ENCODE data around the gene ITGA7.
A peak's percentile ranks its signal among the peaks of the same experiment; 100 is the strongest.

The ITGA7 gene

GRCh38 chr12:55699471-55700055, 8.1 kb downstream of the ITGA7 start:
- DNase-seq: no peak

DNA sequence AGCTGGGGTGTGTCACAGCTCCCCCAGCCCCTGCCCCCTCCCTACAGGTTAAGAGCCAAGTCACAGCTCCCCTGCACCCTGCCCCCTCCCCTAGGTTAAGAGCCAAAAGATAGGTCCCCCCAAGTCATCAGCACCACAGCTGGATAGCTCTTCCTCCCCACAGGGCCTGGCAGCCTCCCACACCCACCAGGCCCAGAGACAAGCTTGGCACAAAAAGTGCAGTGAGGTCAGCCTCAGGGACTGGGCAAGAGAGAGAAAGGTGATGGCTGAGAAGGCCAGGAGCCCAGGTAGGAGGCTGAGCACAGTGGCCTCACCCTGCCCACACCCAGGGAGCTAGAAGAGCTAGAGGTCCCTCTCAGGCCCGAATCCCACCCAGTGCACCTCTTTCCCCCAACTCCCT, 8.7 kb downstream of the ITGA7 start:
- no peak for DNase-seq

DNA sequence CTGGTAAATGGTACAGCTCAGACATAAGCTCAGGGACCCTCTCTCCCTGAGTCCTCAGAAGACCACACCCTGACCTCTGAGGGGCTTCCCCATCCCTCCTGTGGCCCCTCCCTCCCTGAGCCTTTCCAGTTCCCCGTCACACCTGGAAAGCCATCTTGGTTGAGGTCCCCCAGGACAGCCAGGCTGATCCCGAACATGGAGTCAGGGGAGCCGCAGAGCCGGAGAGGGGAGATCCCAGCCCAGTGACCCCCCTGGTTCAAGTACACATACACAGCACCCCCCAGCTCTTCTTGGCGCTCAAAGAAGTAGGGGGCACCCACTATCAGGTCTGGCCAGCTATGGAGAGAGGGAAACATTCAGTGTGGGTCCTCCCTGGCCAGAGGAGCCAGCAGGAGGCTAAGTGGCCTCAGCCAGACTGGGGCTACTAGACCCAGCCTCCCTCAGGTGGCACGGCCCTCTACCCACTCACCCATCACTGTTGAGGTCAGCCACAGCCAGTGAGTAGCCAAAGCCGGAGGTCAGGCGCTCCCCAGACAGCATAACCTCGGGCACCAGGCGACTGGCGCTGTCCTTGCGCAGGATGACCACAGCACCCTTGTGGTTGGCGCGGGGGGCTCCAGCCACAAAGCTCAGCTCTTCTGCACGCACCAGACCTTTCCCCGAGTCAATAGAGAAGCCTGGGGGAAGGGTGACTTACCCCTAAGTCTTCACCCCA, 9.3 kb downstream of the ITGA7 start:
- no peak for DNase-seq

- DNase-seq: no peak
These were observed 10.0 kb downstream of the ITGA7 start for GRCh38 chr12:55697686-55698085.

GRCh38 chr12:55696796-55697462, 10.8 kb downstream of the ITGA7 start:
- no peak for DNase-seq

DNA sequence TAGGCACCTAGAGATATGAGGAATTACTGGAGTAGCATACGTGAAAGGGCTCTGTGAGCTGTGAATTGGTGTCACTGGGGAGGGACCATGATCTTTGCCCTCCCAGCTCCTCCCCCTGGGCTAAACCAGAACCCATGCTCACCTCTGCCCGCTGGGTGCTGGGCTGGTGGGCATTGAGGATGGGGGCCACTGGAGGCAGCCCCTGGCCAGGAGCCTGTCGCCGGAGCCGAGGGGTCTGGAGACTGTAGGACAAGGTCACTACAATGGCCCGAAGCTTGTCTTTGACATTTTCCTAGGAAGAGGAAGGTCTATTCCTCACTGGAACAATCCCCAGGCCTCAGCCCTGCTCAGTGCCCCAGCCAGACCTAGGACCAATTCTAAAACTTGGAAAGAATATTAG, 11.6 kb downstream of the ITGA7 start:
- DNase-seq: no peak

GRCh38 chr12:55695349-55695748, 12.4 kb downstream of the ITGA7 start:
- DNase-seq: no peak

- DNase-seq: no peak
These were observed 13.1 kb downstream of the ITGA7 start for GRCh38 chr12:55694651-55695050.

DNA sequence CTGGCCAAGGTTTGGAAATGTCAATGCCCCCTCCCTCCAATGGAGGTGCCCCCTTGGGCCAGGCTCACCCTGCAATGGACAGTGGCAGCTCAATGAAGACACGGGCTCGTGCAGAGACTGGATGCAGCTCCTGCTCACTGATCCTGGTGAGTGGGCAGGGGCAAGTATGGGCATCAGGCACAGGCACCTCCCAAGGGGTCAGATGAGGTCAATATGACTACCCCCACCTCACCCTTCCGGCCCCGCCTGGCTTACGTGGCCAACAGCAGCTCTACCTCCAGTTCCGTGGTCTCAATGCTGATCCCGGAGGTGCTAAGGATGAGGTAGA, 13.6 kb downstream of the ITGA7 start:
- DNase-seq: no peak

- DNase-seq: no peak
These were observed 14.1 kb downstream of the ITGA7 start for GRCh38 chr12:55693323-55694187.

DNA sequence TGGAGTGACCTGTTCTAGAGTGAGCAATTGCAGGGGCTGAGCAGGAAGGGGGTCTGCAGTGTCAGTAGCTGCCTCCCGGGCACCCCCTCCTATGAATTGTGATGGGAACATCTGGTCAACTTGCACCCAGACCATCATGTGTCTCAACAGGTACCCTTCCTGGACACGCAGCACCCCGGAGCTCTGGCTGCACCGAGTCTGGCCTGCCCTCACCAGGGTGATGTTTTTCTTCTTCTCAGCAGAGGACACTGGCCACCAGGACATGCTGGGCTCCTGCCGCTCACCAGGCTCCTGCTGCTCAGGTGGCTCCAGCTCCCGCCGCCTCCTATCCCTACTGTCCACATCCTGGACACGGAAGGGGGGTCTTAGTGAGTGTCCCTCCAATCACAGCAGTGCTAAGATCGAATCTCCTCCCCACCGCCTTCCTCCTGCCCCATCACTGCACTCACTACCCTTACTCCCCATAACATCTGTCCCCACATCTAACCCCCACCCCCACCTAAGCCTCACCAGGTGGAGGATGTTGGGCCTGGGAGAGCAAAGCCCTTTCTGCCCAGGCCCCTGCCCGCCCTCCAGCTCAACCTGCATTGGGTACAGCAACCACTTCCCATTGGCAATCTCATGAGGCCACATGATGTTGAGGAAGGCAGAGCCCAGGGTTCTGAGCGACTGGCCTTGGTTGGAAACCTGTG, 14.9 kb downstream of the ITGA7 start:
- no peak for DNase-seq

GRCh38 chr12:55688716-55689655, 18.7 kb downstream of the ITGA7 start:
- no peak for DNase-seq

DNA sequence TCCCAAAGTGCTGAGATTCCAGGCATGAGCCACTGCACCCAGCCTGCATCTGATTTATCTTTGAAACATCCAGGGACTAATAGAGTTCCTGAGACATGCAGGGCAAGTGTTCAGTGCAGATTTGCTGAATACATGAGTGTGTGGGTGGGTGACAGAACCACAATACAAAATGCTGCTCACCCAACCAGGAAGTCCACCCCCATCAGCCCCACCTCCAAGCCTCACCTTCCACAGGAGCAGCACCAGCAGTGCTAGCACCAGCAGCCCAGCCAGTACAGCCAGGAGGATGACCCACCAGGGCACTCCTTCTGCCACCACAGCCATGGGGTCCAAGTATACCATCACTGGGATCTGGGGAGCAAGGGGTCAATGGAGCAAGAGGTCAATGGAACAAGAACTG, 20.0 kb downstream of the ITGA7 start:
- no peak for DNase-seq

GRCh38 chr12:55686366-55687010, 21.2 kb downstream of the ITGA7 start:
- no peak for DNase-seq

- DNase-seq: no peak
These were observed 22.0 kb downstream of the ITGA7 start for GRCh38 chr12:55685671-55686070.

DNA sequence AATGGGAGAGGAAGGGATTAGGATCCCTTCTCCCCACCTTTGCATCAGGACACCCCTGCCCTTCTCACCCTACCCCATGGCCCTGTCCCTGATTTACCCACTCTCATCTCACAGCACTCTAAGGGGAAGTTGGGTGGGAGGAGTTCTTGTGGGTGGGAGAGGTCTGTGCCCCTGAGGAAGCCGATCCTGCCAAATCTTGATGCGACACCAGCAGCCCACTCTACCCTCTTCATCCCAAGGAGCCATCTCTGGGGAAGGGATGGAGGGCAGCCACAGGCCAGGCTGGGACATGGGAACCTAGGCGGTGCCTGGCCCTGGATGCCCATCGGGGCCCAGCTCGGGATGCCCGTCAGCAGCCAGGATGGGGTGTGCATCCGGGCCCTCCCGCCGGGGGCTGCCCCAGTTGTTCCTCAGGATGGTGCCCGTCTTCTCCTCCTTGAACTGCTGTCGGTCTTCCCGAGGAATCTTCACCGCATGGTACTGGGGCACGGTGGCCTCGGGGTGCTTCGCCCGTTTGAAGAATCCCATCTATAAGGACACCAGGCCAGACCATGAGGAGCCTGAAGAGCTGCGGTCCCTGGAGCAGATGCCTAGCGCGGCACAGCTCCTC, 22.8 kb downstream of the ITGA7 start:
- DNase-seq: no peak

DNA sequence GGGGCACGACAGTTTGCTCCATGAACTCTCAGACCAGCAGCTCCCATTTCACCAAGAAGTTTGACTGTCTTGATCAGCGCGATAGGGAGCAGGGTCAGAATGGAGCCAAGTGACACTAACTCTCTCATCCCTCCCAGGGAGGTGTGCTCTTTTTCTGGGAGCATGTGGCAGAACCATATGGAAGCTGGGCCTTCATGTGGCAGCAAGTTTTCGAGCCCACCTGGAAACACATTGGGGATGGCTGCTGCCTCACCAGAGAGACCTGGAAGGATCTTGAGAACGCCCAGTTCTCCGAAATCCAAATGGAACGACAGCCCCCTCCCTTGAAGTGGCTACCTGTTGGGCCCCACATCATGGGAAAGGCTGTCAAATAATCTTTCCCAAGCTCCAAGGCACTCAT, 24.0 kb downstream of the ITGA7 start:
- DNase-seq: no peak

- DNase-seq: no peak
These were observed 25.5 kb downstream of the ITGA7 start for GRCh38 chr12:55682087-55682796.

DNA sequence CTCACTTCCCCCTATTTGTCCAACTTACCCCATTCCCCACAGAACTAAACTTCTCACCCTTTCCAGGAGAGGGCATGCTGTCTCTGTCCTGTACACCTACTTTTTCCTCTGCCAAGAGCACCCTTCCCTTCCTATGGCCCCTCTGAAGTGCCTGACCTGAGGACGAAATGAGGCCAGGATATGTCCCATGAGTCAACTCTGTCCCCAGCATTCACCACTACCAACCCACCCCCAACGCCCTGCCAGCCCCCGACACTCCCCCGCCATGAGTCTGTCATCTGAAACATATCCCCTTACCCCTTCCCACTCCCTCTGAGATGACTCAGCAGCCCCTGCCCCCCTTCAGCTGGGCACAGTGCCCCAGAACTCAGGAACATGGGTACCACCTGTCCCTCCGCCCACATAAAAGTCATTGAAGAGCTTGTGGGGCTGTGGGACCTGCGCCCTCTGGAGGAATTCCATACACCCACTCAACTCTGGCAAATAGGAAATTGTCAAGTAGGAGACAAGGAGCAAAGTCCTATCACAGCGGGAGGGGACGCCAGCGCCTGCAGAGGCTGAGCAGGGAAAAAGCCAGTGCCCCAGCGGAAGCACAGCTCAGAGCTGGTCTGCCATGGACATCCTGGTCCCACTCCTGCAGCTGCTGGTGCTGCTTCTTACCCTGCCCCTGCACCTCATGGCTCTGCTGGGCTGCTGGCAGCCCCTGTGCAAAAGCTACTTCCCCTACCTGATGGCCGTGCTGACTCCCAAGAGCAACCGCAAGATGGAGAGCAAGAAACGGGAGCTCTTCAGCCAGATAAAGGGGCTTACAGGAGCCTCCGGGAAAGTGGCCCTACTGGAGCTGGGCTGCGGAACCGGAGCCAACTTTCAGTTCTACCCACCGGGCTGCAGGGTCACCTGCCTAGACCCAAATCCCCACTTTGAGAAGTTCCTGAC, 26.3 kb downstream of the ITGA7 start:
- DNase-seq: peak; percentile 25

Measured in COR-L47 (cell line).